Spinal cord (tissue), 10 donors: ENCODE measurements around the gene MSH5. TPM values are rescaled to one million over a fixed set of nuclear protein-coding genes. Genes with fewer than 3 reads are reported as not detected.

Experiments
- DNase-seq, 6 donors: peaks; one replicate each; pipeline versions ENCODE4 v3.0.0 to v3.0.0-alpha.2; 2013 to 2015; ENCODE audit warnings: low spot score in 6 of 6, low read depth in 4 of 6
- H3K27ac ChIP-seq: one replicate; pipeline ENCODE4 v1.5.1; 2013; ENCODE audit warnings: low read depth, low read length, control low read depth
- H3K27me3 ChIP-seq: one replicate; pipeline ENCODE4 v1.6.1; 2013; ENCODE audit warnings: low read length; ENCODE audit not compliant: control insufficient read depth, insufficient read depth
- H3K36me3 ChIP-seq: one replicate; pipeline ENCODE4 v1.6.1; 2013; ENCODE audit warnings: low read length; ENCODE audit not compliant: control insufficient read depth, insufficient read depth
- H3K4me1 ChIP-seq: one replicate; pipeline ENCODE4 v1.6.1; 2013; ENCODE audit warnings: low read length; ENCODE audit not compliant: control insufficient read depth, insufficient read depth
- H3K4me3 ChIP-seq: one replicate; pipeline ENCODE4 v1.5.1; 2013; ENCODE audit warnings: low read depth, low read length, control low read depth
- H3K9me3 ChIP-seq: one replicate; pipeline ENCODE4 v1.6.1; 2013; ENCODE audit warnings: low read length; ENCODE audit not compliant: control insufficient read depth, insufficient read depth
- WGBS: methylation state at CpG from one replicate; pipeline ENCODE4 v1.1.5; 2013; ENCODE audit warnings: missing lambda C conversion rate; ENCODE audit not compliant: insufficient coverage; 5-methylcytosine and 5-hydroxymethylcytosine counted together
- polyA plus RNA-seq, 2 donors: library from polyadenylated mRNA; unstranded; fragments of 120-200 nt; gene quantifications; one replicate each; pipeline ENCODE4 v1.2.1, GENCODE V29; 2013; ENCODE audit not compliant: insufficient read length in 2 of 2
- total RNA-seq, 2 donors: library from RNA; depleted of rRNA in 1 of 2; stranded (reverse); fragments of 120-200 nt in 1 of 2; fragments of >200 nt in 1 of 2; gene quantifications; one replicate each; pipeline versions ENCODE4 v1.2.3 to v1.2.4, GENCODE V29; 2013 to 2014
- donor health status: healthy.

MSH5 gene
- total and polyA plus RNA-seq, 4 donors, result 6.2 to 38.8 (median 19.6) TPM

GRCh38 chr6:31765910-31766794, 26.3 kb downstream of the MSH5 start:
- H3K27ac ChIP-seq, result no peak overlapping the region
- H3K9me3 ChIP-seq, result no peaks in the 10 kb centered on the region
- H3K36me3 ChIP-seq, result peaks cover 22% of the 10 kb centered on the region
- peak in 2 of 6 donors; percentile 34 to 40 for DNase-seq
- 30% methylated on average over 34 of the region's 42 CpGs for WGBS
- no peaks in the 10 kb centered on the region for H3K27me3 ChIP-seq
- peaks cover 31% of the 10 kb centered on the region for H3K4me1 ChIP-seq
- peak overlapping the region; percentile 34 for H3K4me3 ChIP-seq

- 100% methylated on average over 5 of the region's 6 CpGs for WGBS
- Histone ChIP-seq H3K36me3 (peaks cover 16% of the 10 kb centered on the region), H3K27me3 (no peaks in the 10 kb centered on the region), H3K4me1 (peaks cover 31% of the 10 kb centered on the region), H3K9me3 (no peaks in the 10 kb centered on the region), H3K4me3 (no peak overlapping the region), H3K27ac (no peak overlapping the region)
- DNase-seq, result no peak
Observed at GRCh38 chr6:31767096-31767645, 27.4 kb downstream of the MSH5 start.

GRCh38 chr6:31768363-31769257, 28.8 kb downstream of the MSH5 start:
- no peak overlapping the region for H3K27ac ChIP-seq
- peaks cover 25% of the 10 kb centered on the region for H3K4me1 ChIP-seq
- DNase-seq, result no peak
- H3K4me3 ChIP-seq, result no peak overlapping the region
- no peaks in the 10 kb centered on the region for H3K9me3 ChIP-seq
- peaks cover 9% of the 10 kb centered on the region for H3K36me3 ChIP-seq
- H3K27me3 ChIP-seq, result no peaks in the 10 kb centered on the region
- 88% methylated on average over 13 of the region's 18 CpGs for WGBS

GRCh38 chr6:31769684-31770371, 30.0 kb downstream of the MSH5 start:
- Histone ChIP-seq H3K36me3 (peaks cover 9% of the 10 kb centered on the region), H3K27ac (no peak overlapping the region), H3K4me1 (peaks cover 17% of the 10 kb centered on the region), H3K4me3 (no peak overlapping the region), H3K27me3 (no peaks in the 10 kb centered on the region), H3K9me3 (no peaks in the 10 kb centered on the region)
- WGBS, result 58% methylated on average over 7 of the region's 12 CpGs
- no peak for DNase-seq

DNA sequence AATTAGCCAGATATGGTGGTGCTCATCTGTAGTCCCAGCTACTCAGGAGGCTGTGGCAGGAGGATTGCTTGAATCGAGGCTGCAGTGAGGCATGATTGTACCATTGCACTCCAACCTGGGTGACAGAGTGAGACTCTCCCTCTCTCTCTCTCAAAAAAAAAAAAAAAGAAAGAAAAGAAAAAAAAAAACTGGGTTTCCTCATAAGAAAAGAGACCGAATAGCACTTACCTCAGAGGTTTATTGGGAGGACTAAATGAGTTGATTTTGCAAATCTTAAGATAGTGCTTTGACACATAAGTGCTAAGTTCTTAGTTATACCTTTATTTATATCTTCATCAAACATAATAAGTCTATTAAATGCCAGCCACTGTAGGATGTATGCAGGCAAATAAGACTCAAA, 31.1 kb downstream of the MSH5 start:
- no peaks in the 10 kb centered on the region for H3K27me3 ChIP-seq
- no CpG with 5 or more reads among the region's 2 CpGs for WGBS
- no peak for DNase-seq
- H3K4me3 ChIP-seq, result no peak overlapping the region
- peaks cover 12% of the 10 kb centered on the region for H3K4me1 ChIP-seq
- H3K9me3 ChIP-seq, result no peaks in the 10 kb centered on the region
- H3K27ac ChIP-seq, result no peak overlapping the region
- peaks cover 10% of the 10 kb centered on the region for H3K36me3 ChIP-seq

- no peak overlapping the region for H3K4me3 ChIP-seq
- DNase-seq, result no peak
- H3K36me3 ChIP-seq, result peaks cover 15% of the 10 kb centered on the region
- H3K27ac ChIP-seq, result no peak overlapping the region
- peaks cover 10% of the 10 kb centered on the region for H3K4me1 ChIP-seq
- H3K9me3 ChIP-seq, result no peaks in the 10 kb centered on the region
- no peaks in the 10 kb centered on the region for H3K27me3 ChIP-seq
- 0% methylated on average over 1 of the region's 4 CpGs for WGBS
Observed at GRCh38 chr6:31771992-31772358, 32.2 kb downstream of the MSH5 start.

- Histone ChIP-seq H3K9me3 (no peaks in the 10 kb centered on the region), H3K27me3 (no peaks in the 10 kb centered on the region), H3K27ac (no peak overlapping the region), H3K4me3 (no peak overlapping the region), H3K4me1 (peaks cover 17% of the 10 kb centered on the region), H3K36me3 (peaks cover 45% of the 10 kb centered on the region)
- 80% methylated on average over 3 of the region's 4 CpGs for WGBS
- no peak for DNase-seq
Observed at GRCh38 chr6:31775184-31775583, 35.4 kb downstream of the MSH5 start.

DNA sequence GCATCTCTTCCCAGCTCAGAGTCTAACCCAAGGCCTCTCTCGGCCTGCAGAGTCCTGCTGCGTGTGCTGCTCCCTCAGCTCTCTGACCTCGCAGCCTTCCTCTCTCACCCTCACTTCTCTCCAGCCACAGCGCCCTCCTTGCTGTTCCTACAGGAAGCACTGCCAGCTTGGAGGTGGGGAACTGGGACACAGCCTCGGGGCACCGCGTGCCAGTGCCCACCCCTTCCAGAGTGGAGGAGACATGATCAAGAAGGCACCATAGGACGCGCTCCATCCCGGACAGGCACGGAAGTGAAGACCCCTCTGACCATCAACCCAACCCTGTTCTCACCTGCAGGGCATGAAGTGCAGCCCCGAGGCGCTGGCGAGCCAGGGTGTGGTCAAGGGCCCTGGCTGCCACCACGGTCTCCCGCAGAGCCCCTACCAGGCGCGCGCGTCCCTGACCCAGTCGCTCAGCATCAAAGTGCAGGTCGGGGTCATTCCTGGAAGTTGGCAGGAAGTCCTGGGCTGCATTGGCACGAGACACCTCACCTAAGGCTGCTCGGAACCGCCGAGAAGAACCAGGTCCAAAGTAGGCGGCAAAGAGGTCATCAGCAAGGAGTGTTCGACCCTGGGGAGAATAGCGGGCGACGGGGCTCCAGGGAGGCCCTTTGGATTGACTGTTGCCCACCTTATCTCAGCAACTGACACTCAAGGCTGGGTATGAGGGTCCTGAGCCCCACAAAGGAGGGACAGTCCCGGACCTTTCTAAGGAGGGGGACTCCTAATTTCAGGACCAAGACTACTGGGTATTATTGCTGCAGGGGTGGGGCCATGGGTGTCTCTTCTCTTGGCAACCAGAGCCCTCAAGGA, 36.1 kb downstream of the MSH5 start:
- no peak overlapping the region for H3K27ac ChIP-seq
- H3K36me3 ChIP-seq, result peaks cover 52% of the 10 kb centered on the region
- H3K9me3 ChIP-seq, result no peaks in the 10 kb centered on the region
- H3K27me3 ChIP-seq, result no peaks in the 10 kb centered on the region
- DNase-seq, result no peak
- no peak overlapping the region for H3K4me3 ChIP-seq
- H3K4me1 ChIP-seq, result peaks cover 17% of the 10 kb centered on the region
- 89% methylated on average over 32 of the region's 32 CpGs for WGBS
